Measurements from ENCODE around the gene QSER1.

DNA sequence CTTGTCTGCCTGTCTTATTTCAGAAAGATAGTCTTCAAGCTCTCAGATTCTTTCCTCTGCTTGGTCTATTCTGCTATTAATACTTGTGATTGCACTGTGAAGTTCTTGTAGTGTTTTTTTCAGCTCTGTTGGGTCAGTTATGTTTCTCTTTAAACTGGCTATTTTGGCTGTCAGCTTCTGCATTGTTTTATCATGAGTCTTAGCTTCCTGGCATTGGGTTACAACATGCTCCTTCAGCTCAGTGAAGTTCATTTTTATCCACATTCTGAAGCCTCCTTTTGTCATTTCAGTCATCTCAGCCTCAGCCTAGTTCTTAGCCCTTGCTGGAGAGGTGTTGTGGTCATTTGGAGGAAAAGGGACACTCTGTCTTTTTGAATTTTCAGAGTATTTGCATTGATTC, 107.6 kb downstream of the QSER1 start:
- TF ChIP-seq POLR2A (IDR thresholded peaks at IDR 0.05) = no peak
- TF ChIP-seq, protein P1, sequence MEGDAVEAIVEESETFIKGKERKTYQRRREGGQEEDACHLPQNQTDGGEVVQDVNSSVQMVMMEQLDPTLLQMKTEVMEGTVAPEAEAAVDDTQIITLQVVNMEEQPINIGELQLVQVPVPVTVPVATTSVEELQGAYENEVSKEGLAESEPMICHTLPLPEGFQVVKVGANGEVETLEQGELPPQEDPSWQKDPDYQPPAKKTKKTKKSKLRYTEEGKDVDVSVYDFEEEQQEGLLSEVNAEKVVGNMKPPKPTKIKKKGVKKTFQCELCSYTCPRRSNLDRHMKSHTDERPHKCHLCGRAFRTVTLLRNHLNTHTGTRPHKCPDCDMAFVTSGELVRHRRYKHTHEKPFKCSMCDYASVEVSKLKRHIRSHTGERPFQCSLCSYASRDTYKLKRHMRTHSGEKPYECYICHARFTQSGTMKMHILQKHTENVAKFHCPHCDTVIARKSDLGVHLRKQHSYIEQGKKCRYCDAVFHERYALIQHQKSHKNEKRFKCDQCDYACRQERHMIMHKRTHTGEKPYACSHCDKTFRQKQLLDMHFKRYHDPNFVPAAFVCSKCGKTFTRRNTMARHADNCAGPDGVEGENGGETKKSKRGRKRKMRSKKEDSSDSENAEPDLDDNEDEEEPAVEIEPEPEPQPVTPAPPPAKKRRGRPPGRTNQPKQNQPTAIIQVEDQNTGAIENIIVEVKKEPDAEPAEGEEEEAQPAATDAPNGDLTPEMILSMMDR (IDR thresholded peaks at IDR 0.05) = no peak

Data from body of pancreas (tissue), 4 donors.